Lung (tissue), 12 donors: ENCODE data around the gene EML1. TPM values are rescaled to one million over a fixed set of nuclear protein-coding genes. Genes with fewer than 3 reads are reported as not detected.

ENCODE experiments used
- ATAC-seq: fragments of 200-7000 bp; cut with Tn5 transposase; one replicate; pipeline ENCODE4 v1.9.1; 2020; ENCODE audit warnings: moderate number of reproducible peaks; ENCODE audit not compliant: insufficient read depth, low FRiP score
- DNase-seq, 3 donors: peaks; one replicate each; pipeline ENCODE4 v3.0.0-alpha.2; 2013 to 2017
- H3K27ac ChIP-seq, 2 donors: one replicate each; pipeline ENCODE4 v1.5.1; 2013; ENCODE audit warnings: mild to moderate bottlenecking in 2 of 2, moderate library complexity in 2 of 2, control low read depth in 1 of 2, inconsistent platforms in 1 of 2, low read depth in 1 of 2, low read length in 1 of 2
- H3K27me3 ChIP-seq, 3 donors: one replicate each; pipeline ENCODE4 v1.5.1; 2013; ENCODE audit warnings: low read length in 2 of 3; ENCODE audit not compliant: control insufficient read depth in 3 of 3, insufficient read depth in 3 of 3
- H3K36me3 ChIP-seq, 4 donors: one replicate each; pipeline ENCODE4 v1.5.1; 2013; ENCODE audit warnings: low read length in 4 of 4, mild to moderate bottlenecking in 1 of 4, moderate library complexity in 1 of 4; ENCODE audit not compliant: control insufficient read depth in 4 of 4, insufficient read depth in 4 of 4
- H3K4me1 ChIP-seq, 5 donors: one replicate each; pipeline ENCODE4 v1.5.1; 2013; ENCODE audit warnings: low read length in 5 of 5, mild to moderate bottlenecking in 2 of 5, moderate library complexity in 1 of 5; ENCODE audit not compliant: control insufficient read depth in 5 of 5, insufficient read depth in 5 of 5
- H3K4me3 ChIP-seq: one replicate; pipeline ENCODE4 v1.5.1; 2013; ENCODE audit warnings: mild to moderate bottlenecking, control low read depth, moderate library complexity
- H3K9ac ChIP-seq, 2 donors: one replicate each; pipeline ENCODE4 v1.5.1; 2013; ENCODE audit warnings: low read length in 2 of 2, control low read depth in 1 of 2; ENCODE audit not compliant: insufficient read depth in 1 of 2
- H3K9me3 ChIP-seq, 4 donors: one replicate each; pipeline ENCODE4 v1.5.1; 2013; ENCODE audit warnings: low read length in 3 of 4, mild to moderate bottlenecking in 1 of 4, moderate library complexity in 1 of 4; ENCODE audit not compliant: control insufficient read depth in 4 of 4, insufficient read depth in 3 of 4
- CTCF ChIP-seq: IDR thresholded peaks from 2 replicates; pipeline ENCODE4 v1.5.1; 2012; ENCODE audit warnings: mild to moderate bottlenecking; ENCODE audit errors: control extremely low read depth, extremely low read depth
- WGBS, 2 donors: extraction: QIAGEN DNeasy Blood & Tissue Kit; methylation state at CpG; one replicate each; pipeline ENCODE4 v1.1.7; 2013; 5-methylcytosine and 5-hydroxymethylcytosine counted together
- polyA plus RNA-seq, 2 donors: library from polyadenylated mRNA; stranded (reverse); fragments of 200-250 nt; gene quantifications; one replicate each; pipeline ENCODE4 v1.2.1, GENCODE V29; 2013
- total RNA-seq, 2 donors: library from RNA; depleted of rRNA in 1 of 2; stranded (reverse); fragments of >200 nt in 1 of 2; gene quantifications; one replicate each; pipeline ENCODE4 v1.2.1, GENCODE V29; 2014 to 2021
- donor health status: control.
- donor health status: control.
- donor health status: Bipolar disorder and iron deficiency.
- donor health status: healthy.
- donor health status: DM: yes; HTN: yes; CAD: no.

EML1 gene
- total and polyA plus RNA-seq, 4 donors = 6.7 to 88.0 (median 22.8) TPM

- Histone ChIP-seq H3K27me3 (no peaks in the 10 kb centered on the region), H3K9ac (no peak overlapping the region), H3K4me3 (no peak overlapping the region), H3K9me3 (no peaks in the 10 kb centered on the region), H3K36me3 (peaks cover 0 to 4% (median 1%) of the 10 kb centered on the region in 4 donors), H3K27ac (no peak overlapping the region), H3K4me1 (no peaks in the 10 kb centered on the region)
- no peak for TF ChIP-seq CTCF
- 72 to 78% methylated on average over 9 of the region's 9 CpGs for WGBS, 2 donors
- ATAC-seq (no peak), DNase-seq (no peak)
These were observed 94.2 kb downstream of the EML1 start for GRCh38 chr14:99887407-99887806.

- Histone ChIP-seq H3K9ac (no peak overlapping the region), H3K9me3 (peaks cover 0 to under 1% (median 0%) of the 10 kb centered on the region in 4 donors), H3K27ac (no peak overlapping the region), H3K4me1 (no peaks in the 10 kb centered on the region), H3K36me3 (peaks cover 0 to 4% (median 2%) of the 10 kb centered on the region in 4 donors), H3K27me3 (no peaks in the 10 kb centered on the region), H3K4me3 (no peak overlapping the region)
- no peak for TF ChIP-seq CTCF
- no peak for ATAC-seq
- WGBS, 2 donors = 86 to 87% methylated on average over 5 of the region's 5 CpGs
- no peak for DNase-seq
These were observed 94.9 kb downstream of the EML1 start for GRCh38 chr14:99888149-99888548.

- H3K9me3 ChIP-seq = peaks cover 0 to 1% (median 0%) of the 10 kb centered on the region in 4 donors
- peaks cover 0 to 4% (median 0%) of the 10 kb centered on the region in 4 donors for H3K36me3 ChIP-seq
- no peak overlapping the region for H3K27ac ChIP-seq
- WGBS, 2 donors = 95 to 96% methylated on average over 11 of the region's 11 CpGs
- DNase-seq = no peak
- no peak overlapping the region for H3K4me3 ChIP-seq
- no peak for TF ChIP-seq CTCF
- no peaks in the 10 kb centered on the region for H3K4me1 ChIP-seq
- no peak for ATAC-seq
- H3K27me3 ChIP-seq = no peaks in the 10 kb centered on the region
- H3K9ac ChIP-seq = no peak overlapping the region
These were observed 96.1 kb downstream of the EML1 start for GRCh38 chr14:99889268-99889667.

- no peak for ATAC-seq
- Histone ChIP-seq H3K36me3 (peaks cover 0 to 4% (median 0%) of the 10 kb centered on the region in 4 donors), H3K4me1 (no peaks in the 10 kb centered on the region), H3K4me3 (no peak overlapping the region), H3K27ac (no peak overlapping the region), H3K9me3 (peaks cover 0 to 1% (median 0%) of the 10 kb centered on the region in 4 donors), H3K27me3 (no peaks in the 10 kb centered on the region), H3K9ac (no peak overlapping the region)
- DNase-seq = no peak
- TF ChIP-seq CTCF = no peak
- 79 to 91% methylated on average over 2 of the region's 2 CpGs for WGBS, 2 donors
These were observed 98.1 kb downstream of the EML1 start for GRCh38 chr14:99891266-99891665.
